Measurements from ENCODE around the gene CHIA. TPM values are rescaled to one million over a fixed set of nuclear protein-coding genes. Genes with fewer than 3 reads are reported as not detected.

The CHIA gene
- total RNA-seq, 2 donors from 2014 or later = not detected

- Histone ChIP-seq H3K27ac (no peak overlapping the region), H3K27me3 (replicated peaks; ENCODE audit: insufficient read depth) (no peaks in the 10 kb centered on the region), H3K36me3 (no peaks in the 10 kb centered on the region), H3K9me3 (no peaks in the 10 kb centered on the region), H3K4me1 (ENCODE audit: control insufficient read depth in 1 of 2, low read depth in 2 of 2) (no peaks in the 10 kb centered on the region), H3K4me3 (no peak overlapping the region)
- no peak for ATAC-seq (ENCODE audit: insufficient number of reproducible peaks, low FRiP score, low read depth)
- TF ChIP-seq CTCF (IDR thresholded peaks at IDR 0.05) = no peak
- no peak for DNase-seq (ENCODE audit: low spot score)
Measured at GRCh38 chr1:111294390-111294789, 3.7 kb downstream of the CHIA start.

GRCh38 chr1:111302374-111302773 is 11.7 kb downstream of the CHIA start:
- no peaks in the 10 kb centered on the region for H3K36me3 ChIP-seq
- no peaks in the 10 kb centered on the region for H3K27me3 ChIP-seq (replicated peaks; ENCODE audit: insufficient read depth)
- TF ChIP-seq CTCF (IDR thresholded peaks at IDR 0.05) = no peak
- H3K9me3 ChIP-seq = peaks cover 3% of the 10 kb centered on the region
- no peak overlapping the region for H3K4me3 ChIP-seq
- no peak overlapping the region for H3K27ac ChIP-seq
- no peak for DNase-seq (ENCODE audit: low spot score)
- no peaks in the 10 kb centered on the region for H3K4me1 ChIP-seq (ENCODE audit: control insufficient read depth in 1 of 2, low read depth in 2 of 2)
- ATAC-seq (ENCODE audit: insufficient number of reproducible peaks, low FRiP score, low read depth) = no peak

GRCh38 chr1:111309690-111310089 is 19.0 kb downstream of the CHIA start:
- no peak for DNase-seq (ENCODE audit: low spot score)
- TF ChIP-seq CTCF (IDR thresholded peaks at IDR 0.05) = no peak
- no peak for ATAC-seq (ENCODE audit: insufficient number of reproducible peaks, low FRiP score, low read depth)
- Histone ChIP-seq H3K9me3 (no peaks in the 10 kb centered on the region), H3K4me1 (ENCODE audit: control insufficient read depth in 1 of 2, low read depth in 2 of 2) (no peaks in the 10 kb centered on the region), H3K27me3 (replicated peaks; ENCODE audit: insufficient read depth) (no peaks in the 10 kb centered on the region), H3K4me3 (no peak overlapping the region), H3K36me3 (no peaks in the 10 kb centered on the region), H3K27ac (no peak overlapping the region)

GRCh38 chr1:111318523-111318922 is 27.9 kb downstream of the CHIA start:
- H3K36me3 ChIP-seq = no peaks in the 10 kb centered on the region
- ATAC-seq (ENCODE audit: insufficient number of reproducible peaks, low FRiP score, low read depth) (no peak), DNase-seq (ENCODE audit: low spot score) (no peak)
- H3K27me3 ChIP-seq (replicated peaks; ENCODE audit: insufficient read depth) = no peaks in the 10 kb centered on the region
- TF ChIP-seq CTCF (IDR thresholded peaks at IDR 0.05) = no peak
- H3K4me1 ChIP-seq (ENCODE audit: control insufficient read depth in 1 of 2, low read depth in 2 of 2) = no peaks in the 10 kb centered on the region
- H3K27ac ChIP-seq = no peak overlapping the region
- no peak overlapping the region for H3K4me3 ChIP-seq
- H3K9me3 ChIP-seq = no peaks in the 10 kb centered on the region

- Histone ChIP-seq H3K4me3 (no peak overlapping the region), H3K36me3 (no peaks in the 10 kb centered on the region), H3K27ac (no peak overlapping the region), H3K9me3 (no peaks in the 10 kb centered on the region), H3K4me1 (ENCODE audit: control insufficient read depth in 1 of 2, low read depth in 2 of 2) (no peaks in the 10 kb centered on the region), H3K27me3 (replicated peaks; ENCODE audit: insufficient read depth) (no peaks in the 10 kb centered on the region)
- DNase-seq (ENCODE audit: low spot score) (no peak), ATAC-seq (ENCODE audit: insufficient number of reproducible peaks, low FRiP score, low read depth) (no peak)
- no peak for TF ChIP-seq CTCF (IDR thresholded peaks at IDR 0.05)
Measured at GRCh38 chr1:111320066-111320879, 29.6 kb downstream of the CHIA start.

All from thoracic aorta (tissue), 2 donors.